Measurements from ENCODE around the gene RIPOR2.

DNA sequence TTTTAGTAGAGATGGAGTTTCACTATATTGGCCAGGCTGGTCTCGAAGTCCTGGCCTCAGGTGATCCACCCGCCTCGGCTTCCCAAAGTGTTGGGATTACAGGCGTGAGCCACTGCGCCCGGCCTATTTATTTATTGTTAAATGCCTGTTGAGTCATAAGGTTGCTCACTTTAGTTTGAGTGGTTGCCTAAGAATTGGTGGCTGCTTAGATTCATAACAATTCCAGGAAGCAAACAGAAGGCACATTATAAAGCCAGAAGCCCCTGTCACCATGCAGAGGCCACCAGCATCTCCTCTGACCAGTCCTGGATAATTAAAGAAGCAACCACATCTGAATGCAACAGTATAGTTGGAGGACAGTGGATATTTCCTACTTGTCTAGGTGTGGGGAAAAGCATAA, 113.1 kb downstream of the RIPOR2 start:
- TF ChIP-seq ZFP3 (tag by site-specific recombination; IDR thresholded peaks at IDR 0.05; ENCODE audit: low read depth) (no peak), ZNF274 (IDR thresholded peaks at IDR 0.05; ENCODE audit: low read length) (no peak), ZNF274 (tag by site-specific recombination; IDR thresholded peaks at IDR 0.05; ENCODE audit: borderline replicate concordance) (no peak), CTCF (tag by site-specific recombination; IDR thresholded peaks at IDR 0.05) (no peak), TCF7L2 (IDR thresholded peaks at IDR 0.05; ENCODE audit: borderline replicate concordance, low read depth, low read length) (no peak), ZNF677 (tag by site-specific recombination; IDR thresholded peaks at IDR 0.05) (no peak), AEBP2 (tag by site-specific recombination; IDR thresholded peaks at IDR 0.05; ENCODE audit: borderline replicate concordance) (no peak), YY1 (tag by site-specific recombination; IDR thresholded peaks at IDR 0.05) (no peak)

Data from HEK293 (cell line).